Measurements from ENCODE around the gene RAD17.
"Not testable (repeated sequence)": the region's sequence is repeated elsewhere in the genome, so short reads cannot be mapped to it uniquely, and the experiment has no call there.

RAD17 gene

GRCh38 chr5:69374911-69375446, 5.4 kb downstream of the RAD17 start:
- DNase-seq (ENCODE audit: low spot score) = no peak

GRCh38 chr5:69378376-69378775, 8.8 kb downstream of the RAD17 start:
- DNase-seq (ENCODE audit: low spot score) = no peak

- no peak for DNase-seq (ENCODE audit: low spot score)
Observed at GRCh38 chr5:69404659-69405330, 35.2 kb downstream of the RAD17 start.

- peak; percentile 33 for DNase-seq (ENCODE audit: low spot score)
Observed at GRCh38 chr5:69414885-69415583, 45.4 kb downstream of the RAD17 start, which contains the start of gene MARVELD2. MARVELD2 (plus strand) TSS chr5:69415116; CDS start chr5:69419386, 4,270 bp downstream.

GRCh38 chr5:69415584-69415958, 46.0 kb downstream of the RAD17 start:
- no peak for DNase-seq (ENCODE audit: low spot score)

- DNase-seq (ENCODE audit: low spot score) = no peak
Observed at GRCh38 chr5:69416180-69416579, 46.6 kb downstream of the RAD17 start.

GRCh38 chr5:69416699-69417098, 47.1 kb downstream of the RAD17 start:
- no peak for DNase-seq (ENCODE audit: low spot score)

- no peak for DNase-seq (ENCODE audit: low spot score)
Observed at GRCh38 chr5:69418554-69418953, 48.9 kb downstream of the RAD17 start.

- no peak for DNase-seq (ENCODE audit: low spot score)
Observed at GRCh38 chr5:69431424-69432303, 62.0 kb downstream of the RAD17 start.

GRCh38 chr5:69432412-69433206, 63.0 kb downstream of the RAD17 start:
- no peak for DNase-seq (ENCODE audit: low spot score)

GRCh38 chr5:69435276-69435884, 65.8 kb downstream of the RAD17 start:
- DNase-seq (ENCODE audit: low spot score) = not testable (repeated sequence)

- DNase-seq (ENCODE audit: low spot score) = no peak
Observed at GRCh38 chr5:69444127-69444754, 74.6 kb downstream of the RAD17 start.

GRCh38 chr5:69449511-69449910, 79.9 kb downstream of the RAD17 start:
- no peak for DNase-seq (ENCODE audit: low spot score)

- no peak for DNase-seq (ENCODE audit: low spot score)
Observed at GRCh38 chr5:69450116-69450515, 80.5 kb downstream of the RAD17 start.

- not testable (repeated sequence) for DNase-seq (ENCODE audit: low spot score)
Observed at GRCh38 chr5:69450527-69450926, 80.9 kb downstream of the RAD17 start.

- DNase-seq (ENCODE audit: low spot score) = no peak
Observed at GRCh38 chr5:69451941-69452647, 82.5 kb downstream of the RAD17 start.

GRCh38 chr5:69453487-69453886, 83.9 kb downstream of the RAD17 start:
- DNase-seq (ENCODE audit: low spot score) = not testable (repeated sequence)

- no peak for DNase-seq (ENCODE audit: low spot score)
Observed at GRCh38 chr5:69454460-69455249, 85.0 kb downstream of the RAD17 start.

- not testable (repeated sequence) for DNase-seq (ENCODE audit: low spot score)
Observed at GRCh38 chr5:69455428-69455988, 85.9 kb downstream of the RAD17 start.

Measured in globus pallidus (tissue), 1 donor.